Smooth muscle cell (in vitro differentiated cells): Measurements from ENCODE around the gene TMTC1. TPM values are rescaled to one million over a fixed set of nuclear protein-coding genes. Genes with fewer than 3 reads are reported as not detected.

Source experiments
- DNase-seq: peaks from one replicate; lab custom pipeline; 2025; ENCODE audit not compliant: unreplicated experiment; lab: John Stamatoyannopoulos, UW
- H2AFZ ChIP-seq: fragments of 200-600 bp; sonication (generic); 2 replicates; pipeline ENCODE4 v1.6.0; 2016; ENCODE audit warnings: antibody characterized with exemption, low read depth, mild to moderate bottlenecking
- H3F3A ChIP-seq: fragments of 200-600 bp; sonication (generic); 2 replicates; pipeline ENCODE4 v1.6.0; 2017; ENCODE audit warnings: antibody characterized with exemption, low read depth
- H3K27ac ChIP-seq: fragments of 200-600 bp; sonication (generic); 2 replicates; pipeline ENCODE4 v1.5.1; 2016; ENCODE audit warnings: low read depth, mild to moderate bottlenecking
- H3K27me3 ChIP-seq: fragments of 200-600 bp; sonication (generic); 2 replicates; pipeline ENCODE4 v1.6.1; 2016; ENCODE audit warnings: low read depth, mild to moderate bottlenecking
- H3K36me3 ChIP-seq: fragments of 200-600 bp; sonication (generic); 2 replicates; pipeline ENCODE4 v1.5.1; 2016; ENCODE audit warnings: low read depth
- H3K4me1 ChIP-seq: fragments of 200-600 bp; sonication (generic); 2 replicates; pipeline ENCODE4 v1.5.1; 2016; ENCODE audit warnings: low read depth
- H3K4me2 ChIP-seq: fragments of 200-600 bp; sonication (generic); 2 replicates; pipeline ENCODE4 v1.6.0; 2016; ENCODE audit warnings: mild to moderate bottlenecking
- H3K4me3 ChIP-seq: fragments of 200-600 bp; sonication (generic); 2 replicates; pipeline ENCODE4 v1.5.1; 2016; ENCODE audit warnings: mild to moderate bottlenecking
- H3K79me2 ChIP-seq: fragments of 200-600 bp; sonication (generic); 2 replicates; pipeline ENCODE4 v1.6.0; 2016; ENCODE audit warnings: low read depth, mild to moderate bottlenecking
- H3K9ac ChIP-seq: fragments of 200-600 bp; sonication (generic); 2 replicates; pipeline ENCODE4 v1.6.0; 2016; ENCODE audit warnings: low read depth
- H3K9me3 ChIP-seq: fragments of 200-600 bp; sonication (generic); replicated peaks from 2 replicates; pipeline ENCODE4 v1.5.1; 2016; ENCODE audit warnings: low read depth
- H4K20me1 ChIP-seq: fragments of 200-600 bp; sonication (generic); 2 replicates; pipeline ENCODE4 v1.6.0; 2016; ENCODE audit warnings: low read depth
- CTCF ChIP-seq: fragments of 200-600 bp; sonication (generic); IDR thresholded peaks from 2 replicates; pipeline ENCODE4 v1.5.1; 2017; ENCODE audit warnings: borderline replicate concordance, mild to moderate bottlenecking, antibody characterized with exemption; ENCODE audit not compliant: insufficient read depth, poor library complexity, severe bottlenecking
- WGBS: methylation state at CpG from one replicate; pipeline ENCODE4 v1.1.7; 2016; ENCODE audit warnings: low lambda C conversion rate; 5-methylcytosine and 5-hydroxymethylcytosine counted together
- polyA plus RNA-seq: library from polyadenylated mRNA; unstranded; fragments of >200 nt; fragmentation: Nextera tagmentation; extraction: Ambion mirVana; gene quantifications from 2 replicates; pipeline ENCODE4 v1.2.1, GENCODE V29; 2016
- total RNA-seq: library from RNA; depleted of rRNA; stranded (reverse); fragments of >200 nt; gene quantifications from 2 replicates; pipeline ENCODE4 v1.2.3, GENCODE V29; 2014

The TMTC1 gene
- total and polyA plus RNA-seq, 2 experiments from 2014 or later: 3.5 to 8.7 TPM

DNA sequence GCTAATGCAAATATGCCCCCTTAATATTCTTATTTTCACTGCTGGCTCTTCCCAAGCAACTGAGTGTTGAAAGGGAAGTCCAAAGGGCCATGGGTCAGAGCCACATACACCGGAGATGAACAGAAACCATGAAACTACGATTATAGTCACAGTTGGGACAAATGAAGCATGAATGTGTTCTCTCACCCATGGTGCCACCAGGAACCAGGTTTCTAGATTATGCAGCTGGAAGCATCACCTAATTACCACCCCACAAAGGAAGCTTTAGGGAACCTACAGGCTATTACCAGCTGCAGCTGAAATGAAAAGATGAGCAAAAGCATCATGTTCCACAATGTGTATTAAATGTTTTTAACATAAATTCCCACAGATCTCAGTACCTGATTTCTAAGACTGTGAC lies 15.4 kb downstream of the TMTC1 start:
- WGBS: 91% methylated on average over 2 of the region's 2 CpGs
- Histone ChIP-seq H2AFZ (no peak overlapping the region), H3K27ac (no peak overlapping the region), H4K20me1 (no peaks in the 10 kb centered on the region), H3K4me2 (no peak overlapping the region), H3K36me3 (no peaks in the 10 kb centered on the region), H3K79me2 (no peaks in the 10 kb centered on the region), H3K4me1 (no peaks in the 10 kb centered on the region), H3K9me3 (no peaks in the 10 kb centered on the region), H3K4me3 (no peak overlapping the region), H3K27me3 (no peaks in the 10 kb centered on the region), H3F3A (no peaks in the 10 kb centered on the region), H3K9ac (no peak overlapping the region)
- DNase-seq: no peak
- no peak for TF ChIP-seq CTCF

GRCh38 chr12:29763301-29763683 lies 20.4 kb downstream of the TMTC1 start:
- no peak overlapping the region for H3K27ac ChIP-seq
- H4K20me1 ChIP-seq: no peaks in the 10 kb centered on the region
- no peak overlapping the region for H3K4me2 ChIP-seq
- no peaks in the 10 kb centered on the region for H3K27me3 ChIP-seq
- H3F3A ChIP-seq: no peaks in the 10 kb centered on the region
- H3K4me3 ChIP-seq: no peak overlapping the region
- H3K4me1 ChIP-seq: no peaks in the 10 kb centered on the region
- TF ChIP-seq CTCF: no peak
- H2AFZ ChIP-seq: no peak overlapping the region
- H3K36me3 ChIP-seq: no peaks in the 10 kb centered on the region
- H3K9me3 ChIP-seq: no peaks in the 10 kb centered on the region
- no peaks in the 10 kb centered on the region for H3K79me2 ChIP-seq
- DNase-seq: no peak
- H3K9ac ChIP-seq: no peak overlapping the region

GRCh38 chr12:29762637-29763300 lies 21.0 kb downstream of the TMTC1 start:
- DNase-seq: no peak
- H3K36me3 ChIP-seq: no peaks in the 10 kb centered on the region
- WGBS: 85% methylated on average over 7 of the region's 7 CpGs

More at GRCh38 chr12:29762637-29763300, 21.0 kb downstream of the TMTC1 start:
- H2AFZ ChIP-seq: no peak overlapping the region
- no peaks in the 10 kb centered on the region for H3F3A ChIP-seq
- no peak for TF ChIP-seq CTCF
- no peaks in the 10 kb centered on the region for H3K27me3 ChIP-seq
- H3K79me2 ChIP-seq: no peaks in the 10 kb centered on the region
- H3K9ac ChIP-seq: no peak overlapping the region
- H3K4me2 ChIP-seq: no peak overlapping the region
- H4K20me1 ChIP-seq: no peaks in the 10 kb centered on the region
- H3K27ac ChIP-seq: no peak overlapping the region
- no peaks in the 10 kb centered on the region for H3K4me1 ChIP-seq
- no peak overlapping the region for H3K4me3 ChIP-seq
- H3K9me3 ChIP-seq: no peaks in the 10 kb centered on the region
